GM18868 (cell line): Measurements from ENCODE around the gene CAB39L.

Experiments used
- ATAC-seq: cut with Tn5 transposase; IDR thresholded peaks from one replicate; pipeline ENCODE4 v1.9.1; 2021; ENCODE audit warnings: mild to moderate bottlenecking, moderate library complexity; ENCODE audit not compliant: unreplicated experiment

Gene CAB39L

GRCh38 chr13:49443704-49444523 is at the start of gene CAB39L, which contains the start of gene SETDB2:
Gene CAB39L, minus strand, starts transcription at chr13:49444064. Its CDS starts 61,154 bp downstream, at chr13:49382910.
Gene SETDB2, plus strand, starts transcription at chr13:49444274. Its CDS starts 7,620 bp downstream, at chr13:49451894.
- peak; percentile 93 for ATAC-seq

DNA sequence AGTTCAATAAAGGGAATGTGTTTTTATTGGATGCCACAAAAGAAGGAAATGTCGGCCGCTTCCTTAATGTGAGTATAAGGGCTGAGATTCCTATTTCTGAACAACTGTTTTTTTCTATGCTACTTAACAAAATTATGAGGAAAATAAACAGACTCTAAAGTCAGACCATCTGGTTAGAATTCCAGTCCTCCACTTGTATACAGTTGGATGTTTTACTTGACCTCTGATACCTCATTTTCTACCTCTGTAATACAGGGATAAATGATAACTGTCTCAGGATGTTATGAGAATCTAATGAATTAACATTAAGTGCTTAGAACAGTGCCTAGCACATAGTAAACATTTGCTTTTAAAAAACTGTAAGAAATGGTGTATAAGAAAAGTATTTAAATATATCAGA is 44.7 kb upstream of the CAB39L start:
- no peak for ATAC-seq

GRCh38 chr13:49481788-49482187 is 37.9 kb upstream of the CAB39L start:
- ATAC-seq: no peak

DNA sequence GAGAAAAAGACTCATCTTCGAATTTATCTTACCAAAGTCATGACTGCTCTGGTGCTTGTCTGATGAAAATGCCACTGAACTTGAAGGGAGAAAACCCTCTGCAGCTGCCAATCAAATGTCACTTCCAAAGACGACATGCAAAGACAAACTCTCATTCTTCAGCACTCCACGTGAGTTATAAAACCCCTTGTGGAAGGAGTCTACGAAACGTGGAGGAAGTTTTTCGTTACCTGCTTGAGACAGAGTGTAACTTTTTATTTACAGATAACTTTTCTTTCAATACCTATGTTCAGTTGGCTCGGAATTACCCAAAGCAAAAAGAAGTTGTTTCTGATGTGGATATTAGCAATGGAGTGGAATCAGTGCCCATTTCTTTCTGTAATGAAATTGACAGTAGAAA is 32.7 kb upstream of the CAB39L start:
- ATAC-seq: no peak

- no peak for ATAC-seq
These were observed 28.3 kb upstream of the CAB39L start for GRCh38 chr13:49472186-49472585.

GRCh38 chr13:49466292-49466838 is 22.5 kb upstream of the CAB39L start:
- ATAC-seq: no peak

GRCh38 chr13:49464621-49465325 is 20.9 kb upstream of the CAB39L start:
- ATAC-seq: no peak

DNA sequence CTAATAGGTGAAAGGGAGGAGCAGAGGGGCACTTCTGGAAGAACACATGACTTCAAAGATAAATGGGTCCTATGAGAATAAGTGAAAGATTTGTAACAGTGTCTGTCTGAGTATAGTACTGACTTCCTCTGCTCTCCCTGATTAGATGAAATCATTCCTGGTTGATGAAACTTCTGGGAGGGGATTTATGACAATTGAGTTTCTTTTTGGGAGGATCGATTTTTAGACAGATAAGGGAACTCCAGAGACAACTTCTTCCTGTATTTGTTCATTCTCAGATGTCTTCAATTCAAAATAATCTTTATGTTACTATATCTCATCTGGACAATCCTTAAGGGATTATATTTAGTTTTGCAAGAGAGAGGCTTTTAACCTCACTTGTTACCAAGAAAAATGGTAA is 20.2 kb upstream of the CAB39L start:
- no peak for ATAC-seq

DNA sequence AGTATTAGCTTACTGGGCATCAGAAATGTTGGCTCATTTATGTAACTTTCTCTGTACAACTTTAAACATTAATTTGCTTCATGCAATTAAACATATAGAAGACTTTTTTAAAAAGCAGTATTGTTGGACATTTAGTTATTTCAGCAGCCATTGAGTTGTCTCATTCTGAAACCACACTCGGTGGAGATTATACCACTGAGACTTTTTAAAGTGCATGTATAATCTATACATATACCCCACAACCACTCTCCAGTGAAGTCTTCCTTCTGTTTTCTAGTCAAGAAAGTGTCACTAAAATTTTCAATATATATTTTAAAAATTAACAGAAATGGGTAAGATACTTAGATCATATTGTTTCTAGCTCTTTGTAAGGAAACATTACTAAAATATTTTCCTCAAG is 15.7 kb upstream of the CAB39L start:
- ATAC-seq: no peak

DNA sequence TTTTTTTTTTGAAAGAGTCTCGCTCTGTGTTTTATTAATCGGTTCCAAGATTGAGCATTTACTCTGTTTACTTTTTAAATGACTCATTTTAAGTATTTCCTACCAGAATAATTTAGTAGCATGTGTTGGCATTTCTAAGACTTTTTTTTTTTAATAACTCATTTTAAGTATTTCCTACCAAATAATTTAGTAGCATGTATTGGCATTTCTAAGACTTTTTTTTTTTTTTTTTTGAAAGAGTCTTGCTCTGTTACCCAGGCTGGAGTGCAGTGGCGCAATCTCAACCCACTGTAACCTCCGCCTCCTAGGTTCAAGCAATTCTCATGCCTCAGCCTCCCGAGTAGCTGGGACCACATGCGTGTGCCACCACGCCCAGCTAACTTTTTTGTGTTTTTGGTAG is 13.4 kb upstream of the CAB39L start:
- ATAC-seq: no peak

- no peak for ATAC-seq
These were observed 12.3 kb upstream of the CAB39L start for GRCh38 chr13:49456156-49456555.

- ATAC-seq: peak; percentile 18
These were observed 11.1 kb upstream of the CAB39L start for GRCh38 chr13:49455007-49455398.

GRCh38 chr13:49454388-49455006 is 10.6 kb upstream of the CAB39L start:
- ATAC-seq: peak; percentile 97

DNA sequence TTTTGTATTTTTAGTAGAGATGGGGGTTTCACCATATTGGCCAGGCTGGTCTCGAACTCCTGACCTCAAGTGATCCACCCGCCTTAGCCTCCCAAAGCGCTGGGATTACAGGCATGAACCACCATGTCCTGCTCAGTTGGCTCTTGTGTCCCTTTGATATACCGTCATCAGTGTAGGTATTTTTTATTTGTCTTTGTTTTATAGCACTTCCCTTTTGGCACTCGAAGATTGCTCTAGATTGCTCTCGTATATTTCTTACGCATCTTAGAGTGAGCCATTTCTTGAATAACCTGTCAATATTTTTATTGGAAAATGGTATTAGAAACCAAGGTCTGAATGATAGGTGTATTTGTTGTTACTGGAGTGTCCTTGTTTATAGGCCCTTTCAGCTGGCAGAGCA is 9.6 kb upstream of the CAB39L start:
- no peak for ATAC-seq

- ATAC-seq: no peak
These were observed 9.0 kb upstream of the CAB39L start for GRCh38 chr13:49452725-49453457.

GRCh38 chr13:49450105-49450819 is 6.4 kb upstream of the CAB39L start:
- no peak for ATAC-seq

- no peak for ATAC-seq
These were observed 4.9 kb upstream of the CAB39L start for GRCh38 chr13:49448753-49449152.

DNA sequence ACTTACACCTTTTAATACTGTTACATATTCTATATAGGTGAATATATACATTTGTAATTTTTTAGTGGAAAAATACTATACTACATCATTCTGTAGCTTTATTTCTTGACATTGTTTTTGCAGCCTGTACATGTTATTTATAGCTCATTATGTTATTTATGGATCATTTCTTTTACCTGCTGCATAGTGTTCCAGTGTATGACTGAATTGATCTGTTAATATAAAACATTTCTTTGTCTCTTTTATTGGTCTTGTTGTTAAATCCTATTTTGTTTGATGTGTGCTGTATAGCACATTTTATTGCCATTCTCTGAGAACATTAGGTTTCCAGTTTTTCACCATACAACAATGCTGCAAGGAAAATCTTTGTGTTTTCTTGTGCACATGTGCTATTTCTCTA is 2.6 kb upstream of the CAB39L start:
- ATAC-seq: no peak

DNA sequence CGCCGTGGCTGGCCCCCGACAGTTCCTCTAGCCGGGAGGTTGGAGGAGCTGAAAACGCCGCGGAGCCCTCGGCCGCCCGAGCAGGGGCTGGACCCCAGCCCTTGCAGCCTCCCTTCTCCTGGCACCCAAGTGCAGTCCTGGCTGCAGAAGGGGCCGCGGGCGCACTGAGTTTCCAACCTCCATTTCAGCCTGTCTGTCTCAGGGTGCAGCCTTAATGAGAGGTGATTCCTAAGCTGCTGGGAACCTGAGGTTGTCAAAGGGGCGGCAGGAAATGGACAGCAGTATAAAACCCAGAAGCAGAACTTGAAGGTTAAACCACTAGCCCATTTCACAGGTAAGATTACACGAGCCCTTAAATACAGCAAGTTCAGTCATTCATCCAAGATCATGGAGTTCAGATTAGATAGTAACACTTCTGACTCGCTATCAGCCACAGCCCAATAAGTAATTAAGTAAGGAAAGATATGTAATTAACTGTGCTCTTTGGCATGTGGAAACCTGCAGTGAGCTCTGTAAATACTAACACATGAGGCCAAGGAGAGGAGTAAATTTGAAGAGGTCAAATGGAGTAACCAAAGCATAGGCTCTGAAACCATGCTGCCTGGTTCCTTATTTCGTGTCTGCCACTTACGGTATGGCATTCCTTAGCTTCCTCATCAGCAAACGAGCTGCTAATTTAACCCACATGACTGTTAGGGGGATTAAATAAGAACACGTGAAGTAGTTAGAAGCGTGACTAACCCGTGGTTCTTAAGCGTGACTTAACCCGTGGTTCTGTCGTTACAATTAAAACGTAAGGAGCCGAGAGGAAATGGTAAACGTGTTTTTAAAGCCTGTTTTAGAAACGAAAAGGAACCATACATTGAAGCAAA is 896 bp upstream of the CAB39L start:
- ATAC-seq: no peak
